Activated CD8-positive, alpha-beta memory T cell treated with anti-CD3 and anti-CD28 coated beads, Interleukin-2, amount 10 ng/mL, durations not matched to agents 7 days and 5 days (primary cell): ENCODE data around the gene DPM3. TPM values are rescaled to one million over a fixed set of nuclear protein-coding genes. Genes with fewer than 3 reads are reported as not detected.
"Not testable (repeated sequence)": the region's sequence is repeated elsewhere in the genome, so short reads cannot be mapped to it uniquely, and the experiment has no call there.

Experiments
- ATAC-seq: fragments of 150-1000 bp; cut with Tn5 transposase; one replicate; pipeline ENCODE4 v1.10.0; 2021; ENCODE audit warnings: moderate library complexity
- CTCF ChIA-PET: fragments of 350-600 bp; sonication (Branson Sonifier 250); formaldehyde crosslinking; loops from one replicate; lab custom pipeline; 2021; ENCODE audit warnings: antibody characterized with exemption; lab: Charles Lee
- DNase-seq: peaks from one replicate; pipeline ENCODE4 v3.0.0-alpha.2; 2020
- H3K27ac Mint-ChIP-seq: one replicate; pipeline ENCODE4 v1.8.0; 2021; ENCODE audit warnings: mild to moderate bottlenecking, mixed read lengths
- H3K27me3 Mint-ChIP-seq: one replicate; pipeline ENCODE4 v1.8.0; 2021; ENCODE audit warnings: mixed read lengths
- H3K36me3 Mint-ChIP-seq: one replicate; pipeline ENCODE4 v1.8.0; 2021; ENCODE audit warnings: mild to moderate bottlenecking, mixed read lengths
- H3K4me1 Mint-ChIP-seq: one replicate; pipeline ENCODE4 v1.8.0; 2021; ENCODE audit warnings: mixed read lengths
- H3K4me3 Mint-ChIP-seq: one replicate; pipeline ENCODE4 v1.8.0; 2021; ENCODE audit warnings: mild to moderate bottlenecking, moderate library complexity, mixed read lengths
- H3K9me3 Mint-ChIP-seq: one replicate; pipeline ENCODE4 v1.8.0; 2022; ENCODE audit warnings: low read depth, mixed read lengths
- total RNA-seq, 2 experiments: library from RNA; stranded (reverse); gene quantifications; one replicate each; pipeline ENCODE4 v1.2.3, GENCODE V29; 2021

DPM3 gene
- total RNA-seq, 2 experiments from 2014 or later = 54.2 to 57.0 TPM

- Mint-ChIP-seq H3K27me3 (peaks cover 69% of the 10 kb centered on the region), H3K27ac (no peak overlapping the region), H3K9me3 (no peaks in the 10 kb centered on the region), H3K4me3 (no peak overlapping the region), H3K36me3 (no peaks in the 10 kb centered on the region), H3K4me1 (peaks cover 25% of the 10 kb centered on the region)
- DNase-seq (no peak), ATAC-seq (no peak)
- CTCF ChIA-PET = interaction anchor here (1.0 kb wide), 1 partner anchor 47 kb away, joined by 3 read pairs; the partner anchor contains the start of gene KRTCAP2
Observed at GRCh38 chr1:155125511-155125945, 14.8 kb downstream of the DPM3 start.

- ATAC-seq (no peak), DNase-seq (no peak)
- CTCF ChIA-PET = interaction anchor here (1.0 to 1.7 kb wide), 3 partner anchors 39 to 48 kb away, joined by 3 to 6 read pairs (median 4); partner anchors contain the start of gene KRTCAP2
- Mint-ChIP-seq H3K36me3 (no peaks in the 10 kb centered on the region), H3K4me1 (peaks cover 25% of the 10 kb centered on the region), H3K4me3 (no peak overlapping the region), H3K9me3 (no peaks in the 10 kb centered on the region), H3K27ac (no peak overlapping the region), H3K27me3 (peaks cover 69% of the 10 kb centered on the region)
Observed at GRCh38 chr1:155124503-155125463, 15.5 kb downstream of the DPM3 start.

- Mint-ChIP-seq H3K4me3 (no peak overlapping the region), H3K36me3 (no peaks in the 10 kb centered on the region), H3K27ac (no peak overlapping the region), H3K27me3 (peaks cover 62% of the 10 kb centered on the region), H3K9me3 (no peaks in the 10 kb centered on the region), H3K4me1 (peaks cover 20% of the 10 kb centered on the region)
- ATAC-seq = no peak
- no peak for DNase-seq
- CTCF ChIA-PET = interaction anchor here (1.0 to 1.7 kb wide), 2 partner anchors 38 to 49 kb away, joined by 4 to 6 read pairs; partner anchors contain the start of gene KRTCAP2
Observed at GRCh38 chr1:155123801-155124200, 16.5 kb downstream of the DPM3 start.

- Mint-ChIP-seq H3K36me3 (no peaks in the 10 kb centered on the region), H3K4me1 (peaks cover 9% of the 10 kb centered on the region), H3K27me3 (peaks cover 55% of the 10 kb centered on the region), H3K27ac (no peak overlapping the region), H3K4me3 (no peak overlapping the region), H3K9me3 (no peaks in the 10 kb centered on the region)
- no peak for ATAC-seq
- DNase-seq = no peak
- CTCF ChIA-PET = interaction anchor here (1.0 to 1.7 kb wide), 4 partner anchors 25 to 77 kb away, joined by 3 to 5 read pairs (median 4); no protein-coding TSS in a partner anchor
Observed at GRCh38 chr1:155122308-155122707, 18.0 kb downstream of the DPM3 start.

GRCh38 chr1:155121249-155121648, 19.1 kb downstream of the DPM3 start:
- ATAC-seq (no peak), DNase-seq (no peak)
- H3K27ac Mint-ChIP-seq = no peak overlapping the region
- H3K27me3 Mint-ChIP-seq = peaks cover 46% of the 10 kb centered on the region
- H3K4me3 Mint-ChIP-seq = no peak overlapping the region
- peaks cover 2% of the 10 kb centered on the region for H3K4me1 Mint-ChIP-seq
- no peaks in the 10 kb centered on the region for H3K36me3 Mint-ChIP-seq
- no peaks in the 10 kb centered on the region for H3K9me3 Mint-ChIP-seq
- CTCF ChIA-PET = interaction anchor here (0.6 to 1.7 kb wide), 4 partner anchors 24 to 47 kb away, joined by 3 to 5 read pairs (median 4); no protein-coding TSS in a partner anchor

- ATAC-seq (no peak), DNase-seq (no peak)
- no peak overlapping the region for H3K4me3 Mint-ChIP-seq
- peaks cover 43% of the 10 kb centered on the region for H3K27me3 Mint-ChIP-seq
- no peaks in the 10 kb centered on the region for H3K4me1 Mint-ChIP-seq
- CTCF ChIA-PET = interaction anchor here (0.8 to 1.4 kb wide), 3 partner anchors 35 to 48 kb away, joined by 3 read pairs; no protein-coding TSS in a partner anchor
- no peaks in the 10 kb centered on the region for H3K9me3 Mint-ChIP-seq
- no peak overlapping the region for H3K27ac Mint-ChIP-seq
- no peaks in the 10 kb centered on the region for H3K36me3 Mint-ChIP-seq
Observed at GRCh38 chr1:155120253-155120652, 20.1 kb downstream of the DPM3 start.

GRCh38 chr1:155118090-155118489, 22.2 kb downstream of the DPM3 start:
- ATAC-seq, DNase-seq, H3K4me1 Mint-ChIP-seq, H3K36me3 Mint-ChIP-seq, H3K4me3 Mint-ChIP-seq, H3K9me3 Mint-ChIP-seq, H3K27ac Mint-ChIP-seq: not testable (repeated sequence)
- CTCF ChIA-PET = interaction anchor here (0.7 to 1.0 kb wide), 2 partner anchors 27 to 580 kb away, joined by 3 to 4 read pairs; no protein-coding TSS in a partner anchor
- H3K27me3 Mint-ChIP-seq = peaks cover 29% of the 10 kb centered on the region

- H3K27me3 Mint-ChIP-seq = peaks cover 27% of the 10 kb centered on the region
- H3K9me3 Mint-ChIP-seq = no peaks in the 10 kb centered on the region
Observed at GRCh38 chr1:155117610-155118009, 22.7 kb downstream of the DPM3 start.

GRCh38 chr1:155116113-155116764, 24.1 kb downstream of the DPM3 start:
- H3K9me3 Mint-ChIP-seq = no peaks in the 10 kb centered on the region
- H3K4me1 Mint-ChIP-seq = no peaks in the 10 kb centered on the region
- no peak overlapping the region for H3K27ac Mint-ChIP-seq
- no peak for DNase-seq
- CTCF ChIA-PET = interaction anchor here (0.8 to 0.9 kb wide), 2 partner anchors 15 to 25 kb away, joined by 3 read pairs; no protein-coding TSS in a partner anchor
- H3K27me3 Mint-ChIP-seq = peaks cover 21% of the 10 kb centered on the region
- ATAC-seq = no peak
- no peak overlapping the region for H3K4me3 Mint-ChIP-seq
- no peaks in the 10 kb centered on the region for H3K36me3 Mint-ChIP-seq

More at GRCh38 chr1:155117610-155118009, 22.7 kb downstream of the DPM3 start:
- ATAC-seq (no peak), DNase-seq (no peak)
- CTCF ChIA-PET = interaction anchor here (0.7 to 1.1 kb wide), 3 partner anchors 21 to 579 kb away, joined by 3 to 6 read pairs (median 4); no protein-coding TSS in a partner anchor
- no peak overlapping the region for H3K27ac Mint-ChIP-seq
- H3K36me3 Mint-ChIP-seq = no peaks in the 10 kb centered on the region
- H3K4me1 Mint-ChIP-seq = no peaks in the 10 kb centered on the region
- no peak overlapping the region for H3K4me3 Mint-ChIP-seq

- Mint-ChIP-seq H3K9me3 (no peaks in the 10 kb centered on the region), H3K27me3 (peaks cover 14% of the 10 kb centered on the region), H3K36me3 (no peaks in the 10 kb centered on the region), H3K27ac (no peak overlapping the region), H3K4me1 (no peaks in the 10 kb centered on the region), H3K4me3 (no peak overlapping the region)
- ATAC-seq = no peak
- no peak for DNase-seq
- CTCF ChIA-PET = no interaction called here
Observed at GRCh38 chr1:155113450-155113980, 26.8 kb downstream of the DPM3 start.

- H3K4me3 Mint-ChIP-seq = no peak overlapping the region
- no peak for ATAC-seq
- no peaks in the 10 kb centered on the region for H3K9me3 Mint-ChIP-seq
- H3K27me3 Mint-ChIP-seq = peaks cover 3% of the 10 kb centered on the region
- H3K4me1 Mint-ChIP-seq = no peaks in the 10 kb centered on the region
- CTCF ChIA-PET = interaction anchor here (1.2 to 2.4 kb wide), 3 partner anchors 19 to 57 kb away, joined by 3 to 8 read pairs (median 6); no protein-coding TSS in a partner anchor
- DNase-seq = no peak
- no peaks in the 10 kb centered on the region for H3K36me3 Mint-ChIP-seq
- H3K27ac Mint-ChIP-seq = no peak overlapping the region
Observed at GRCh38 chr1:155110826-155111225, 29.5 kb downstream of the DPM3 start.

- Mint-ChIP-seq H3K27ac (no peak overlapping the region), H3K36me3 (no peaks in the 10 kb centered on the region), H3K4me1 (no peaks in the 10 kb centered on the region), H3K4me3 (no peak overlapping the region), H3K27me3 (peaks cover 7% of the 10 kb centered on the region), H3K9me3 (no peaks in the 10 kb centered on the region)
- DNase-seq (no peak), ATAC-seq (no peak)
- CTCF ChIA-PET = interaction anchor here (1.2 to 2.4 kb wide), 3 partner anchors 19 to 57 kb away, joined by 3 to 8 read pairs (median 6); no protein-coding TSS in a partner anchor
Observed at GRCh38 chr1:155110381-155110780, 29.9 kb downstream of the DPM3 start.
